Left lung (tissue), 10 donors: Measurements from ENCODE around the gene ORC2. TPM values are rescaled to one million over a fixed set of nuclear protein-coding genes. Genes with fewer than 3 reads are reported as not detected.

Experiments
- ATAC-seq: fragments of 200-7000 bp; cut with Tn5 transposase; one replicate; pipeline ENCODE4 v1.9.1; 2020; ENCODE audit warnings: moderate library complexity
- DNase-seq, 4 donors: peaks; one replicate each; pipeline ENCODE4 v3.0.0-alpha.2; 2013 to 2020
- H3K27ac ChIP-seq, 2 donors: fragments of 200-600 bp; sonication (generic) in 1 of 2; one replicate each; pipeline versions ENCODE4 v1.5.0 to v1.8.0; 2020 to 2021
- H3K27me3 ChIP-seq, 2 donors: fragments of 200-600 bp; sonication (generic) in 1 of 2; one replicate each; pipeline versions ENCODE4 v1.5.0 to v1.8.0; 2020 to 2021
- H3K36me3 ChIP-seq, 2 donors: fragments of 200-600 bp; sonication (generic) in 1 of 2; one replicate each; pipeline versions ENCODE4 v1.5.0 to v1.8.0; 2020 to 2021
- H3K4me1 ChIP-seq, 2 donors: fragments of 200-600 bp; one replicate each; pipeline ENCODE4 v1.8.0; 2021
- H3K4me3 ChIP-seq, 2 donors: fragments of 200-600 bp; sonication (generic) in 1 of 2; one replicate each; pipeline versions ENCODE4 v1.5.0 to v1.8.0; 2020 to 2021; ENCODE audit warnings: mild to moderate bottlenecking in 1 of 2
- H3K9me3 ChIP-seq, 2 donors: fragments of 200-600 bp; sonication (generic) in 1 of 2; one replicate each; pipeline versions ENCODE4 v1.5.0 to v1.8.0; 2020 to 2021
- CTCF ChIP-seq, 2 donors: fragments of 200-600 bp; sonication (generic) in 1 of 2; IDR thresholded peaks; one replicate each; pipeline versions ENCODE4 v1.5.0 to v1.8.0; 2021; ENCODE audit warnings: antibody characterized with exemption in 2 of 2
- intact Hi-C, 2 donors: fragments of 100-400 bp; cut with DNase I; formaldehyde crosslinking; loops; one replicate each; pipeline versions ENCODE4 v1.11.2 to v1.14.2; 2022
- polyA plus RNA-seq, 6 donors: library from polyadenylated mRNA; unstranded; fragments of 120-200 nt; gene quantifications; one replicate each; pipeline ENCODE4 v1.2.1, GENCODE V29; 2013; ENCODE audit not compliant: insufficient read length in 6 of 6
- total RNA-seq, 2 donors: library from RNA; stranded (reverse); fragmentation: NEBNext Ultra II Directional; extraction: Animal tissue kit (Norgen Biotek cat#: 25700); gene quantifications; one replicate each; pipeline ENCODE4 v1.2.1, GENCODE V29; 2021
- donor health status: DM: no; HTN: yes; CAD: no.
- donor health status: DM: no; HTN: no; CAD: no.

Gene ORC2
- total and polyA plus RNA-seq, 8 donors: 25.6 to 46.1 (median 39.0) TPM

- ATAC-seq: no peak
- peak in 2 of 4 donors; percentile 10 to 19 for DNase-seq
- H3K4me1 ChIP-seq: peaks cover 27 to 72% of the 10 kb centered on the region in 2 donors
- no peaks in the 10 kb centered on the region for H3K27me3 ChIP-seq
- intact Hi-C loops: no loop called here
- peak overlapping the region; percentile 80 to 98 for H3K4me3 ChIP-seq
- no peak for TF ChIP-seq CTCF (IDR thresholded peaks at IDR 0.05)
- H3K36me3 ChIP-seq: peaks cover 0 to 43% of the 10 kb centered on the region in 2 donors
- peak overlapping the region; percentile 100 for H3K27ac ChIP-seq
- no peaks in the 10 kb centered on the region for H3K9me3 ChIP-seq
Observed at GRCh38 chr2:200861617-200862155, 101.8 kb downstream of the ORC2 start.

DNA sequence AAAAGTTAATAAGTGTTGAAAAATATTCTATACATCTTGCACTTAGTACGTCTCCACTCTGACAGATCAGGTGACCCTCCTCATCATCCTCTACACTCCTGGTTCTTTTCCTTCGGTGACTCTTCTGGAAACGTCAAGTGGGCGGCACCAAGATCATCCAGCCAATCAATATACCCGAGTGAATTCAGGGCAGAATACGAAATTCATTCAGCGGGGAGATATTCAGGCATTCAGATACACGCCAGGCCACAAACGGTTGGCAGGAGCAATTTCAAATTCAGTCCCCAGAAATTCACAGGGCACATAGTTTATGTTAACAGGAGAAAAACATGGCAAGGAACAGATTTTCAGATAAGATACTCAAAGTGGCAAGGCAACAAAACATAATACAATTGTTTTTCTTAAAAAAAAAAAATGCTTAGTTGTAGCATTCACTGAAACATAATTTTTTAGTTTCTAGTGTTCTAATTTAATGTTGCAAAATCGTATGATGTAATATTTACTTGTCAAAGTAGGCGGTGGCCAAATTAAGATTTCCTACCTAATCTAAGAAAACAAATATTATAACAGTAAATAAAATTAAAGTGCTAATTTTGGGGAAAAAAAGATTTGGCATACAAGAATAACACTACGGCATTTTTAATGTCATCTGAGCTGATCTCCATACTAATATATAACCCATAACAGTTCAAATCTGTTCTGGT is 103.2 kb downstream of the ORC2 start:
- no peak for TF ChIP-seq CTCF (IDR thresholded peaks at IDR 0.05)
- DNase-seq (peak in 2 of 4 donors; percentile 6 to 26), ATAC-seq (no peak)
- intact Hi-C loops: no loop called here
- peaks cover 27 to 64% of the 10 kb centered on the region in 2 donors for H3K4me1 ChIP-seq
- no peaks in the 10 kb centered on the region for H3K27me3 ChIP-seq
- H3K9me3 ChIP-seq: no peaks in the 10 kb centered on the region
- peak overlapping the region; percentile 36 to 37 for H3K27ac ChIP-seq
- H3K36me3 ChIP-seq: peaks cover 0 to 57% of the 10 kb centered on the region in 2 donors
- peak overlapping the region in 1 of 2 donors; percentile 98 for H3K4me3 ChIP-seq

Other genes starting within 250 kb of the ORC2 start
- 100 to 1,000 TPM; 211 TPM for gene BZW1, start 151.8 kb downstream of the ORC2 start, total RNA-seq
- gene BZW1, start 151.8 kb downstream of the ORC2 start, polyA plus RNA-seq: 100 to 1,000 TPM; 207 to 255 (median 230) TPM
- gene CLK1, start 99.0 kb downstream of the ORC2 start, total RNA-seq: 10 to 100 TPM; 75.9 to 91.2 TPM
- 100 to 1,000 TPM; 280 to 423 (median 328) TPM for gene CLK1, start 99.0 kb downstream of the ORC2 start, polyA plus RNA-seq
- gene PPIL3, start 74.6 kb downstream of the ORC2 start, total RNA-seq: 10 to 100 TPM; 26.0 to 31.0 TPM
- gene PPIL3, start 74.6 kb downstream of the ORC2 start, polyA plus RNA-seq: 100 to 1,000 TPM in 1 of 6 donors, 10 to 100 TPM in 5; 62.2 to 100 (median 95.8) TPM
- gene NIF3L1, start 74.3 kb downstream of the ORC2 start, total RNA-seq: 10 to 100 TPM; 18.4 to 26.2 TPM
- 10 to 100 TPM; 29.8 to 37.1 (median 33.2) TPM for gene NIF3L1, start 74.3 kb downstream of the ORC2 start, polyA plus RNA-seq
- 10 to 100 TPM; 24.2 to 37.9 TPM for gene HYCC2, start 108.0 kb upstream of the ORC2 start, total RNA-seq
- 10 to 100 TPM; 13.4 to 15.7 (median 14.8) TPM for gene HYCC2, start 108.0 kb upstream of the ORC2 start, polyA plus RNA-seq
- 10 to 100 TPM; 92.1 to 92.9 TPM for gene NDUFB3, start 108.3 kb upstream of the ORC2 start, total RNA-seq
- gene NDUFB3, start 108.3 kb upstream of the ORC2 start, polyA plus RNA-seq: 10 to 100 TPM; 58.2 to 69.3 (median 64.3) TPM
- gene CFLAR, start 152.5 kb upstream of the ORC2 start, total RNA-seq: 100 to 1,000 TPM; 278 to 327 TPM
- gene CFLAR, start 152.5 kb upstream of the ORC2 start, polyA plus RNA-seq: 100 to 1,000 TPM in 4 of 6 donors, 10 to 100 TPM in 2; 93.3 to 103 (median 101) TPM
- 10 to 100 TPM; 30.3 to 31.5 TPM for gene CASP10, start 219.5 kb upstream of the ORC2 start, total RNA-seq
- 10 to 100 TPM; 14.6 to 21.2 (median 16.4) TPM for gene CASP10, start 219.5 kb upstream of the ORC2 start, polyA plus RNA-seq